GM18951 (cell line): ENCODE data around the gene EREG.

Source experiments
- POLR2A ChIP-seq: IDR thresholded peaks from 4 replicates; pipeline ENCODE4 v1.6.1; 2011; ENCODE audit warnings: mild to moderate bottlenecking; ENCODE audit not compliant: insufficient read length, insufficient read depth; ENCODE audit errors: extremely low read depth
- in situ Hi-C: fragments of 300-500 bp; cut with MboI; formaldehyde crosslinking; loops from one replicate; pipeline ENCODE4 v1.12.0; 2022; ENCODE audit warnings: low sequenced_read_pairs, mixed read lengths, inconsistent platforms; ENCODE audit not compliant: unreplicated experiment

The EREG gene

GRCh38 chr4:74410272-74410671, 45.3 kb downstream of the EREG start:
- TF ChIP-seq POLR2A: no peak
- in situ Hi-C loops: no loop called here

DNA sequence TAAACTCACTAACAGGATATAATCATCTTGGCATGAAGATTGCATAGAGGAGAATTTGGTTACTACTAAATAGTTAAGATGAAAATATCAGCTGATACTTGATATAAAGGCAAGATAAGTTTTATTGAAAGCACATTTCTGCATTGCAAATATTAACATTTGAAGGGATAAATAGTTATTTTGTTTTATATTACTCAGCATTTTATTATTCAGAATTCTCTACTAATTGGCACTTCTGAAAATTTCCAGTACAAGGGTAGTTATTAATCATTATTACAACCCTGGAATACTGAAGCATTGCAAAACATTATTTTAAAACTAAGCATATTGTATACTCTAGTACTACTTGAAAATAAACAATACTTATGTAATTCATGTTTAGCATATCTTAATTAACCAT, 47.3 kb downstream of the EREG start:
- no peak for TF ChIP-seq POLR2A
- in situ Hi-C loops: no loop called here

- TF ChIP-seq POLR2A: no peak
- in situ Hi-C loops: no loop called here
These were observed 48.3 kb downstream of the EREG start for GRCh38 chr4:74413265-74413664.

- in situ Hi-C loops: no loop called here
These were observed 49.3 kb downstream of the EREG start for GRCh38 chr4:74414149-74414809.

DNA sequence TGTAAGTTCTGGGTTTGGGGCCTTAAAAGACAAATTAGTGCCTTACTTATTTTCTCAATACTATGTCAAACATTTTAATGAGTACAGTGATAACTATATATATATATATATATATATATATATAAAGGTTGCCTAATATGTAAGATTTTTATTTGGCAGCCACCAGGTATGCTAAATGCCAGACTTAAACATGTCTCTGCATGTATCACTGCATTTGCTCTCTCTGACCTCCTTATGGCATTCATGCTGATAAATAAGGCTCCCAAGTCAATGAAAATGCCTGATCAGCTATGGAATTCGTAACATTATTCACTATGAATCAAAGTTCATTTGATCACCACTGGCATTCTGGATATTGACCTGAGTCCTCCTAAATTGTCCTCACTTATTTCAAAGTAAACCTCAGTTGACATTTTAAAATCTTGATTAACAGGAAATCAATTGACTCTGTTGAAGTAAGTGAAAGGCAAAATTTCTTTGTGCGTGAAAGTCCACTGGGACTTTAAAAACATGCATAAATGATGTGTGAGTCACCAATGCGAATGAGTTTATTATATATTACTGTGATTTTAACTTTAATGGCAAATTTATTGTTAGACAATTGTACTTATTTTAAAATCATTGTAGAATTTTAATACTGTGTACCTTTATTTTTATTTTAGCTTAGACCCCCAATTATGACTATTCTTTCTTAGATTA, 50.8 kb downstream of the EREG start:
- in situ Hi-C loops: no loop called here
- no peak for TF ChIP-seq POLR2A

More at GRCh38 chr4:74414149-74414809, 49.3 kb downstream of the EREG start:
- no peak for TF ChIP-seq POLR2A

GRCh38 chr4:74418063-74418670, 53.2 kb downstream of the EREG start:
- TF ChIP-seq POLR2A: no peak
- in situ Hi-C loops: no loop called here

DNA sequence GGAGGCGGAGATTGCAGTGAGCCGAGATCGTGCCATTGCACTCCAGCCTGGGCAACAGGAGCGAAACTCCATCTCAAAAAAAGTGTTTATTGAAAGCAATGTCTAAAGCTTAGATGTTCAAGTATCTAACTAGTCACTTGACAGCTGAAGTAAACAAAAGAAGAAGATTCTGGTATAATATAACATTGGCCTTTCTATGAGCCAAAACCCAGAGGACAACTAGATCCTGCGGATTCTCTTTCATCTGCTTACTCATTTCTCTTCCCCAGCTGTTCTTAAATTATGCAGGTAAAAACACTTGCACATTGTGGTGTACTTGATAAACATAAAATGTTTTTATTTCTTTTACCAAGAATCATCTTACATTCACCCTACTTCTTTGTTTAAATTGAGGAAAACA, 55.9 kb downstream of the EREG start:
- TF ChIP-seq POLR2A: no peak
- in situ Hi-C loops: no loop called here

DNA sequence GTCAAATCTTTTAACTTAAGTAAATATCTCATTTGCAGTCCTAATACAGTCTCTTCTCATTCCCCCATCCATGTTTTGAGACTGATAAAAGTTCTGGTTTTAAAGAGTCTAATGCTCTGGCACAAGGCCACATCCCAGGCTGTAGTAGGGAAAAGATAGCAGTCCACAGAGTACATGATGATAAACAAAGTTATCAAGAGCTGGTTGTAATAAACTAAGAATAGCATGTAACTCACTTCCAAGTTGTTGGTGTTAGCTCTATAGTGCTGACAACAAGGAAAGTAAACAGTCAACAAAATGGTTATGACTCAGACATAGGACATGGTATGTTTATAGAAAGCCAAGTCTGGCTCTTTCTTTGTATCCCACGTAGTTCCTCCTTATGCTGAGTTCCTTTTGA, 58.2 kb downstream of the EREG start:
- in situ Hi-C loops: no loop called here
- no peak for TF ChIP-seq POLR2A

GRCh38 chr4:74424111-74424510, 59.2 kb downstream of the EREG start:
- in situ Hi-C loops: no loop called here
- no peak for TF ChIP-seq POLR2A

DNA sequence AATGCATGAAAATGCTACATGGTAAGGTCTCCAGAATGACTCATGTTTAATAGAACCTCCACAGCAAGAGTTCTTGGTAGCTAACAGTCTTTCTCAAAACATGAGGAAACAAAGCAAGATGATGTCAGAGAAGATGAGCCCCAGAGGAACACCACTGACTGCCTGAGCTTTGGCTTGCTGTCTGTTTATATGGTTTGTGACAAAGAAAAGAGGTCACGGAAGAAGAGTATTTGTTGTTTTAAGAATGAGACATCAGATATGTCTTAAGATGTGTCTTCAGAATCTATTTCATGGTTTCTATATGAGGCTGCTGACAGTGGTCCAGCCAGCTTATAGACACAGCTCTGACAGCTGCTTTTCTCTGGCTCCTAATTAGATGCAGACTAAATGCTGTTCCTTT, 61.2 kb downstream of the EREG start:
- TF ChIP-seq POLR2A: no peak
- in situ Hi-C loops: no loop called here

DNA sequence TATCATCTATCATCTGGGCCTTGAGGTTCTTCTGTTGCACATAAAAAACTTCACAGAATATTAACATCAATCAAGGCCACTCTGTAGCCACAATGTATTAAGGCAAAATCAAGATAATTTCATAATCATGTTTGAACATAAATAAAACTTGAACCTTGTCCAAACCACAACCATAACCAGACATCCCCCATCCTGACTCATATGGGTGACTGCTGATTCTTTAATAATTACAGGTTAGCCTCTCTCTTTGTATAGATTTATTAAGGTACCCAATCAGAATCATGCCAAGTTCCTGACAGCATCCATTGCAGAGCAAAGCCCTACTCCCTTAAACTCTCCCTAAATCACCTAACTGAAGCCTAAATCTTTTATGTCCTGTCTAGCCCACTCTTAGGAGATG, 63.3 kb downstream of the EREG start:
- in situ Hi-C loops: no loop called here

GRCh38 chr4:74431113-74431826, 66.3 kb downstream of the EREG start:
- TF ChIP-seq POLR2A: no peak
- in situ Hi-C loops: no loop called here

More for the DNA sequence above, 63.3 kb downstream of the EREG start:
- TF ChIP-seq POLR2A: no peak

DNA sequence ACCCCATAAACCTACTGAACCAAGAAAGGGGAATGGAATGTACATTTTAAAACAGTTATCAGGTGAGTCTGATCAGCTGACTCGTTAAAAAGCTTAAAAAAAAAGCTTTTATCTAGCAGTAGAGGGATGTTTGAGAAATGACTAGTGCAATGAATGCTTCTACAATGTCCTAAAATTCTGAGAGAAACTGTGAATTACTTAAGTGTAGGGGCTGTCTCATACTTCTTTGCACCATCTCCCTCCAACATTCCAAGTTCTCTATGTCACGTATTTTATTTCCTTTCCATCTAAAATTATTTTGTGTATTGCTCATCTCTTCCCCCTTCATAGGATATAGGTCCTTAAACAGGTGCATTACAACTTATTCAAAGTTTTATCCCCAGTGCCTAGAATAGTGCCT, 68.1 kb downstream of the EREG start:
- in situ Hi-C loops: no loop called here
- no peak for TF ChIP-seq POLR2A

GRCh38 chr4:74433541-74434172, 68.7 kb downstream of the EREG start:
- in situ Hi-C loops: no loop called here

More at GRCh38 chr4:74433541-74434172, 68.7 kb downstream of the EREG start:
- TF ChIP-seq POLR2A: no peak
